Neural cell (in vitro differentiated cells): ENCODE measurements around the gene CPLANE1. TPM values are rescaled to one million over a fixed set of nuclear protein-coding genes. Genes with fewer than 3 reads are reported as not detected.
"Not testable (repeated sequence)": the region's sequence is repeated elsewhere in the genome, so short reads cannot be mapped to it uniquely, and the experiment has no call there.

ENCODE experiments used
- H2AFZ ChIP-seq: fragments of 200-600, 300-800 bp; sonication (generic), shearing (Covaris generic); 2 replicates; pipeline ENCODE4 v1.6.0; 2014; ENCODE audit warnings: low read depth, mild to moderate bottlenecking, antibody characterized with exemption, low read length, moderate library complexity
- H3F3A ChIP-seq: fragments of 200-600 bp; shearing (Covaris generic); 2 replicates; pipeline ENCODE4 v1.6.1; 2016; ENCODE audit warnings: mild to moderate bottlenecking, moderate library complexity, mixed read lengths, antibody characterized with exemption, low read length; ENCODE audit not compliant: insufficient read depth, poor library complexity, severe bottlenecking
- H3K27ac ChIP-seq: fragments of 200-600, 300-800 bp; sonication (generic), shearing (Covaris generic); 2 replicates; pipeline ENCODE4 v1.5.1; 2014; ENCODE audit warnings: mild to moderate bottlenecking, low read length, moderate library complexity
- H3K27me3 ChIP-seq: fragments of 300-800, 200-600 bp; sonication (generic), shearing (Covaris generic); 2 replicates; pipeline ENCODE4 v1.6.0; 2014; ENCODE audit warnings: mild to moderate bottlenecking, low read depth, low read length, moderate library complexity; ENCODE audit not compliant: insufficient read depth
- H3K36me3 ChIP-seq: fragments of 300-800, 200-600 bp; sonication (generic), shearing (Covaris generic); 2 replicates; pipeline ENCODE4 v1.5.1; 2014; ENCODE audit warnings: mild to moderate bottlenecking, antibody characterized with exemption, low read length, moderate library complexity; ENCODE audit not compliant: insufficient read depth
- H3K4me2 ChIP-seq: fragments of 300-800, 200-600 bp; sonication (generic), shearing (Covaris generic); 2 replicates; pipeline ENCODE4 v1.6.0; 2014; ENCODE audit warnings: mild to moderate bottlenecking, low read length
- H3K4me3 ChIP-seq: fragments of 300-800, 200-600 bp; sonication (generic), shearing (Covaris generic); 2 replicates; pipeline ENCODE4 v1.5.1; 2014; ENCODE audit warnings: mild to moderate bottlenecking, low read length, moderate library complexity
- H3K79me2 ChIP-seq: fragments of 200-600 bp; shearing (Covaris generic); replicated peaks from 2 replicates; pipeline ENCODE4 v1.6.0; 2014; ENCODE audit warnings: mild to moderate bottlenecking, low read length, moderate library complexity; ENCODE audit not compliant: insufficient read depth
- H3K9ac ChIP-seq: fragments of 300-800, 200-600 bp; sonication (generic), shearing (Covaris generic); 2 replicates; pipeline ENCODE4 v1.6.1; 2016; ENCODE audit warnings: mild to moderate bottlenecking, low read length, mixed read lengths
- H3K9me2 ChIP-seq: fragments of 200-600 bp; shearing (Covaris generic); 2 replicates; pipeline ENCODE4 v1.6.1; 2016; ENCODE audit warnings: mild to moderate bottlenecking, low read length, mixed read lengths; ENCODE audit not compliant: insufficient read depth
- H3K9me3 ChIP-seq: fragments of 200-600, 300-800 bp; sonication (generic), shearing (Covaris generic); 2 replicates; pipeline ENCODE4 v1.6.1; 2016; ENCODE audit warnings: mild to moderate bottlenecking, mixed run types, low read length, moderate library complexity, mixed read lengths
- H4K20me1 ChIP-seq: fragments of 200-600 bp; shearing (Covaris generic); 2 replicates; pipeline ENCODE4 v1.6.1; 2016; ENCODE audit warnings: mild to moderate bottlenecking, mixed run types; ENCODE audit not compliant: insufficient read depth
- EP300 ChIP-seq: fragments of 450-650 bp; conservative IDR thresholded peaks from 2 replicates; pipeline ENCODE4 v1.6.1; 2014; ENCODE audit warnings: antibody characterized with exemption, mild to moderate bottlenecking, moderate library complexity; ENCODE audit not compliant: poor library complexity, severe bottlenecking
- EZH2 ChIP-seq: fragments of 200-600, 300-800 bp; shearing (Covaris generic), sonication (generic); IDR thresholded peaks from 2 replicates; pipeline ENCODE4 v1.6.1; 2014; ENCODE audit warnings: antibody characterized with exemption, low read length, borderline replicate concordance, mild to moderate bottlenecking; ENCODE audit not compliant: insufficient read depth, poor library complexity, severe bottlenecking
- MXI1 ChIP-seq: fragments of 450-650 bp; conservative IDR thresholded peaks from 2 replicates; pipeline ENCODE4 v1.6.1; 2014; ENCODE audit warnings: antibody characterized with exemption, mild to moderate bottlenecking; ENCODE audit not compliant: poor library complexity, severe bottlenecking
- POLR2AphosphoS5 ChIP-seq: IDR thresholded peaks from 2 replicates; pipeline ENCODE4 v1.6.1; 2012
- RAD21 ChIP-seq: fragments of 450-650 bp; conservative IDR thresholded peaks from 2 replicates; pipeline ENCODE4 v1.6.1; 2014; ENCODE audit warnings: antibody characterized with exemption, mild to moderate bottlenecking, moderate library complexity
- SMC3 ChIP-seq: fragments of 450-650 bp; conservative IDR thresholded peaks from 2 replicates; pipeline ENCODE4 v1.6.1; 2014; ENCODE audit warnings: antibody characterized with exemption, mild to moderate bottlenecking, moderate library complexity; ENCODE audit not compliant: poor library complexity
- TAF1 ChIP-seq: IDR thresholded peaks from 2 replicates; pipeline ENCODE4 v1.6.1; 2012; ENCODE audit warnings: low read depth
- polyA plus RNA-seq: library from polyadenylated mRNA; depleted of rRNA; stranded (reverse); fragments of >200 nt; gene quantifications from 2 replicates; pipeline ENCODE4 v1.2.3, GENCODE V29; 2014
- TF ChIP-seq, protein P1 (sequence below): fragments of 450-650 bp; IDR thresholded peaks from 2 replicates; pipeline ENCODE4 v1.5.1; 2014; ENCODE audit warnings: antibody characterized with exemption, mild to moderate bottlenecking, moderate library complexity; ENCODE audit not compliant: poor library complexity, severe bottlenecking
- TF ChIP-seq, protein P2 (sequence below): IDR thresholded peaks from 2 replicates; pipeline ENCODE4 v1.6.1; 2012; ENCODE audit warnings: borderline replicate concordance

The CPLANE1 gene
- polyA plus RNA-seq, 1 donor from 2014 or later = 26.0 TPM

DNA sequence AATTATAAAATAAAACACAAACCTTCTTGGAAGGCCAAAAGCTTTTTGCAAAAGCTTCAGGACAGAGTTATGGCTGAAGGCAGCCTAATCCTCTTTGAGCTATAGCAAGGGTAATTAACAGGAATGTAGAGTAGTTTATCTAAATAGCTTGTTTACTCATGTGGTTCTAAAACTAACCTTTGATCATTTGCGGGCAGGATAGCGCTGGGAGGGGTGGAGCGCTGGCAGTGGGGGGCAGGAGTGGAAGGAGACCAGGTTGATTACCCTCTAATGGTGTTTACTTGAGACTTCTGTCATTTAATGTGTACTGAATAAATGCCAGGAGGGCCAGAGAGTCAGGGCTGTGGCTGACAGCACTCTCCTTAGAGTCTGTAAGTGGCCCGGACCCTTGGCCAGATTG is 155.4 kb downstream of the CPLANE1 start:
- not testable (repeated sequence) for H3F3A ChIP-seq, H3K27ac ChIP-seq, H3K9ac ChIP-seq, H2AFZ ChIP-seq, H3K9me2 ChIP-seq, H3K36me3 ChIP-seq, H3K27me3 ChIP-seq, H3K4me3 ChIP-seq, H4K20me1 ChIP-seq, H3K4me2 ChIP-seq, H3K9me3 ChIP-seq, H3K79me2 ChIP-seq

DNA sequence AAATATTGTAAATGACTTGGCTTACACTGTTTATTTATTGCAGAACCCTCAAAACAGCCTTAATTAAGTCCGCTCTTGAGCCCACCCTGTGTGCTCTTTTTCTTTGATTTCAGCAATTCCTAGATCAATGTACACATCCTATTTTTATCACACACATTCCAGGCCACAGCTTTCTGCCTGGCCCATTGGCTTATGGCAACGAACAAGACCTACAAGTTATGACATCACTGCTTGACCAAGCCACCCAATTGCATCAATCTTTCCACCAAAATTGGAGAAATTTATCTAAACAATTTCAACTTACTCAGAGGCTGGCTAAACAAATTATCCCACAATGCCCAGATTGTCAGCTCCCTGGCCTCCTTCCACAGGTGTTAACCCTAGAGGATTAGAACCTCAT is 158.4 kb downstream of the CPLANE1 start:
- no peaks in the 10 kb centered on the region for H3K79me2 ChIP-seq
- no peak overlapping the region for H3K4me2 ChIP-seq
- H3F3A ChIP-seq = no peaks in the 10 kb centered on the region
- H3K36me3 ChIP-seq = peaks cover 9% of the 10 kb centered on the region
- no peak overlapping the region for H2AFZ ChIP-seq
- no peak overlapping the region for H3K4me3 ChIP-seq
- TF ChIP-seq SMC3 (no peak), MXI1 (no peak)
- TF ChIP-seq, protein P1, sequence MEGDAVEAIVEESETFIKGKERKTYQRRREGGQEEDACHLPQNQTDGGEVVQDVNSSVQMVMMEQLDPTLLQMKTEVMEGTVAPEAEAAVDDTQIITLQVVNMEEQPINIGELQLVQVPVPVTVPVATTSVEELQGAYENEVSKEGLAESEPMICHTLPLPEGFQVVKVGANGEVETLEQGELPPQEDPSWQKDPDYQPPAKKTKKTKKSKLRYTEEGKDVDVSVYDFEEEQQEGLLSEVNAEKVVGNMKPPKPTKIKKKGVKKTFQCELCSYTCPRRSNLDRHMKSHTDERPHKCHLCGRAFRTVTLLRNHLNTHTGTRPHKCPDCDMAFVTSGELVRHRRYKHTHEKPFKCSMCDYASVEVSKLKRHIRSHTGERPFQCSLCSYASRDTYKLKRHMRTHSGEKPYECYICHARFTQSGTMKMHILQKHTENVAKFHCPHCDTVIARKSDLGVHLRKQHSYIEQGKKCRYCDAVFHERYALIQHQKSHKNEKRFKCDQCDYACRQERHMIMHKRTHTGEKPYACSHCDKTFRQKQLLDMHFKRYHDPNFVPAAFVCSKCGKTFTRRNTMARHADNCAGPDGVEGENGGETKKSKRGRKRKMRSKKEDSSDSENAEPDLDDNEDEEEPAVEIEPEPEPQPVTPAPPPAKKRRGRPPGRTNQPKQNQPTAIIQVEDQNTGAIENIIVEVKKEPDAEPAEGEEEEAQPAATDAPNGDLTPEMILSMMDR = no peak
- TF ChIP-seq, protein P2, sequence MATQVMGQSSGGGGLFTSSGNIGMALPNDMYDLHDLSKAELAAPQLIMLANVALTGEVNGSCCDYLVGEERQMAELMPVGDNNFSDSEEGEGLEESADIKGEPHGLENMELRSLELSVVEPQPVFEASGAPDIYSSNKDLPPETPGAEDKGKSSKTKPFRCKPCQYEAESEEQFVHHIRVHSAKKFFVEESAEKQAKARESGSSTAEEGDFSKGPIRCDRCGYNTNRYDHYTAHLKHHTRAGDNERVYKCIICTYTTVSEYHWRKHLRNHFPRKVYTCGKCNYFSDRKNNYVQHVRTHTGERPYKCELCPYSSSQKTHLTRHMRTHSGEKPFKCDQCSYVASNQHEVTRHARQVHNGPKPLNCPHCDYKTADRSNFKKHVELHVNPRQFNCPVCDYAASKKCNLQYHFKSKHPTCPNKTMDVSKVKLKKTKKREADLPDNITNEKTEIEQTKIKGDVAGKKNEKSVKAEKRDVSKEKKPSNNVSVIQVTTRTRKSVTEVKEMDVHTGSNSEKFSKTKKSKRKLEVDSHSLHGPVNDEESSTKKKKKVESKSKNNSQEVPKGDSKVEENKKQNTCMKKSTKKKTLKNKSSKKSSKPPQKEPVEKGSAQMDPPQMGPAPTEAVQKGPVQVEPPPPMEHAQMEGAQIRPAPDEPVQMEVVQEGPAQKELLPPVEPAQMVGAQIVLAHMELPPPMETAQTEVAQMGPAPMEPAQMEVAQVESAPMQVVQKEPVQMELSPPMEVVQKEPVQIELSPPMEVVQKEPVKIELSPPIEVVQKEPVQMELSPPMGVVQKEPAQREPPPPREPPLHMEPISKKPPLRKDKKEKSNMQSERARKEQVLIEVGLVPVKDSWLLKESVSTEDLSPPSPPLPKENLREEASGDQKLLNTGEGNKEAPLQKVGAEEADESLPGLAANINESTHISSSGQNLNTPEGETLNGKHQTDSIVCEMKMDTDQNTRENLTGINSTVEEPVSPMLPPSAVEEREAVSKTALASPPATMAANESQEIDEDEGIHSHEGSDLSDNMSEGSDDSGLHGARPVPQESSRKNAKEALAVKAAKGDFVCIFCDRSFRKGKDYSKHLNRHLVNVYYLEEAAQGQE = no peak
- H3K9me3 ChIP-seq = no peaks in the 10 kb centered on the region
- no peaks in the 10 kb centered on the region for H4K20me1 ChIP-seq
- H3K27ac ChIP-seq = no peak overlapping the region
- no peaks in the 10 kb centered on the region for H3K9me2 ChIP-seq
- H3K27me3 ChIP-seq = no peaks in the 10 kb centered on the region
- no peak overlapping the region for H3K9ac ChIP-seq

DNA sequence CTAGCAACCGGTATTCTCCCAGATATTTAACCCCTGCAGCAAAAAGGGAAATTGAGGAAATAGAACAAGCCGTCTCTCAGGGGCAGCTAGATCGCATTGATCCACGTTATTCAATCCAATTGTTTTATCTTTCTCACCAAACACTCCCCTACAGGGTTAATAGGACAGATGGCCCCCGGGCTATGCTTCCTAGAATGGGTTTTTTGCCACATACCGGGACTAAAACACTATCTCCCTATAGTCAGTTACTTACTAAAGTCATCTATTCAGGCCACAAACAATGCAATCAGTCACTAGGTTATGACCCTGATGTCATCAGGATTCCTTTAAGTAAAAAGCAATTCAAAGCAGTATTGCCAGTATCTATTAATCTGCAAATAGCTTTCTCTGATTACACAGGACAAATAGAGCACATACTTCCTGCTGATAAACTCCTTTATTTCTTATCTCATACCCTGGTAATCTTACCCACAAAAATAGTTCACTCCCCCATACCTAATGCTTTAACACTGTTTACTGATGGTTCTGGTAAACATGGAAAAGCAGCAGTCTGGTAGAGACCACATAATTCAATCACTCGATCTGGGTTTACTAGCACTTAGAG is 159.0 kb downstream of the CPLANE1 start:
- Histone ChIP-seq H3K9me2 (no peaks in the 10 kb centered on the region), H3K4me2 (no peak overlapping the region), H3K27me3 (no peaks in the 10 kb centered on the region), H3F3A (no peaks in the 10 kb centered on the region), H2AFZ (no peak overlapping the region), H3K27ac (no peak overlapping the region), H3K9me3 (no peaks in the 10 kb centered on the region), H3K4me3 (no peak overlapping the region), H3K79me2 (no peaks in the 10 kb centered on the region), H4K20me1 (no peaks in the 10 kb centered on the region), H3K9ac (no peak overlapping the region), H3K36me3 (peaks cover 9% of the 10 kb centered on the region)
- TF ChIP-seq SMC3 = no peak
- no peak for TF ChIP-seq MXI1
- no peak for TF ChIP-seq EZH2
- TF ChIP-seq, protein P1 = no peak
- TF ChIP-seq, protein P2 = no peak
- TF ChIP-seq EP300 = no peak
- no peak for TF ChIP-seq POLR2AphosphoS5
- no peak for TF ChIP-seq TAF1
- TF ChIP-seq RAD21 = no peak
